GM12892 (cell line): ENCODE results near the gene NEK10.

Experiments
- DNase-seq: peaks from one replicate; pipeline ENCODE4 v3.0.0; 2011; ENCODE audit not compliant: insufficient read length
- FAIRE-seq: peaks from 2 replicates; lab custom pipeline; 2011; peaks lifted over from hg19 to GRCh38; lab: Jason Lieb, UNC
- POLR2A ChIP-seq: IDR thresholded peaks from 2 replicates; pipeline ENCODE4 v1.6.1; 2011; ENCODE audit warnings: low read depth, low read length, control low read depth
- POLR2AphosphoS5 ChIP-seq: IDR thresholded peaks from 2 replicates; pipeline ENCODE4 v1.6.1; 2011; ENCODE audit warnings: low read depth, low read length, control low read depth
- TAF1 ChIP-seq: IDR thresholded peaks from 2 replicates; pipeline ENCODE4 v1.6.1; 2011; ENCODE audit warnings: low read depth, mild to moderate bottlenecking, control low read depth, low read length, borderline replicate concordance

Gene NEK10

GRCh38 chr3:27134171-27134796, 234.9 kb downstream of the NEK10 start:
- FAIRE-seq, result peak; percentile 87
- DNase-seq, result peak; percentile 7
- TF ChIP-seq POLR2A, result no peak
- TF ChIP-seq TAF1, result no peak
- no peak for TF ChIP-seq POLR2AphosphoS5

- FAIRE-seq, result no peak
- no peak for TF ChIP-seq POLR2AphosphoS5
- no peak for TF ChIP-seq TAF1
- TF ChIP-seq POLR2A, result no peak
- DNase-seq, result no peak
Observed at GRCh38 chr3:27133060-27133459, 236.1 kb downstream of the NEK10 start.

- no peak for DNase-seq
- no peak for TF ChIP-seq TAF1
- no peak for TF ChIP-seq POLR2AphosphoS5
- no peak for TF ChIP-seq POLR2A
- no peak for FAIRE-seq
Observed at GRCh38 chr3:27130796-27131195, 238.4 kb downstream of the NEK10 start.

- FAIRE-seq (no peak), DNase-seq (no peak)
- no peak for TF ChIP-seq POLR2AphosphoS5
- no peak for TF ChIP-seq POLR2A
- no peak for TF ChIP-seq TAF1
Observed at GRCh38 chr3:27127879-27128278, 241.3 kb downstream of the NEK10 start.

- TF ChIP-seq TAF1, result no peak
- no peak for TF ChIP-seq POLR2AphosphoS5
- TF ChIP-seq POLR2A, result no peak
- DNase-seq, result no peak
- FAIRE-seq, result no peak
Observed at GRCh38 chr3:27127195-27127594, 242.0 kb downstream of the NEK10 start.

GRCh38 chr3:27125821-27126501, 243.2 kb downstream of the NEK10 start:
- no peak for TF ChIP-seq POLR2A
- DNase-seq, result no peak
- no peak for FAIRE-seq

- TF ChIP-seq POLR2A (no peak), TAF1 (no peak), POLR2AphosphoS5 (no peak)
- no peak for DNase-seq
- FAIRE-seq, result no peak
Observed at GRCh38 chr3:27119639-27120038, 249.5 kb downstream of the NEK10 start.

- TF ChIP-seq POLR2AphosphoS5, result no peak
- no peak for FAIRE-seq
- no peak for DNase-seq
Observed at GRCh38 chr3:27115352-27115751, 253.8 kb downstream of the NEK10 start.

GRCh38 chr3:27114684-27115083, 254.5 kb downstream of the NEK10 start:
- FAIRE-seq (no peak), DNase-seq (no peak)
- TF ChIP-seq POLR2A, result no peak
- no peak for TF ChIP-seq TAF1
- no peak for TF ChIP-seq POLR2AphosphoS5

GRCh38 chr3:27114129-27114528, 255.1 kb downstream of the NEK10 start:
- DNase-seq (no peak), FAIRE-seq (no peak)
- no peak for TF ChIP-seq POLR2A
- TF ChIP-seq TAF1, result no peak
- no peak for TF ChIP-seq POLR2AphosphoS5

GRCh38 chr3:27110020-27110419, 259.2 kb downstream of the NEK10 start:
- no peak for TF ChIP-seq TAF1
- no peak for TF ChIP-seq POLR2AphosphoS5
- no peak for TF ChIP-seq POLR2A
- DNase-seq, result no peak
- no peak for FAIRE-seq

- TF ChIP-seq POLR2A, result no peak
- TF ChIP-seq POLR2AphosphoS5, result no peak
- no peak for TF ChIP-seq TAF1
- DNase-seq (no peak), FAIRE-seq (no peak)
Observed at GRCh38 chr3:27108322-27108721, 260.9 kb downstream of the NEK10 start.
